A549 (cell line): ENCODE results near the gene FAM50A. TPM values are rescaled to one million over a fixed set of nuclear protein-coding genes. Genes with fewer than 3 reads are reported as not detected.
A peak's percentile ranks its signal among the peaks of the same experiment; 100 is the strongest.

ENCODE experiments used
- ATAC-seq, 2 experiments: fragments of 200-7000 bp in 1 of 2; fragments of >200 bp in 1 of 2; cut with Nextera tagmentation in 1 of 2; cut with Tn5 transposase in 1 of 2; 3 replicates each; pipeline versions ENCODE4 v1.8.0 to v1.9.1; 2018 to 2020; ENCODE audit warnings: mild to moderate bottlenecking in 1 of 2, moderate library complexity in 1 of 2
- CTCF ChIA-PET: fragments of 300-600 bp; sonication (Branson Sonifier 250); formaldehyde crosslinking; extraction: SDS; loops from one replicate; lab custom pipeline; 2021; ENCODE audit warnings: antibody characterized with exemption, inconsistent platforms; lab: Yijun Ruan, JAX
- POLR2A ChIA-PET: fragments of 350-600 bp; formaldehyde crosslinking; extraction: SDS; loops from one replicate; lab custom pipeline; 2021; ENCODE audit warnings: antibody characterized with exemption, inconsistent platforms; lab: Yijun Ruan, JAX
- DNase-seq, 2 experiments: peaks; one replicate each; pipeline versions ENCODE4 v3.0.0 to v3.0.0-alpha.2; 2011 to 2016; ENCODE audit warnings: low read depth in 1 of 2, low spot score in 1 of 2
- FAIRE-seq: peaks from 2 replicates; lab custom pipeline; 2011; peaks lifted over from hg19 to GRCh38; lab: Jason Lieb, UNC
- H3K27ac ChIP-seq, 2 experiments: fragments of >200 bp; sonication (Bioruptor Twin); formaldehyde crosslinking; 3 replicates each; pipeline ENCODE4 v1.5.1; 2016 to 2017
- H3K4me1 ChIP-seq: fragments of >200 bp; sonication (Bioruptor Twin); formaldehyde crosslinking; 3 replicates; pipeline ENCODE4 v1.6.1; 2016
- H3K4me2 ChIP-seq: fragments of >200 bp; sonication (Bioruptor Twin); formaldehyde crosslinking; 3 replicates; pipeline ENCODE4 v1.6.1; 2016
- H3K4me3 ChIP-seq: fragments of >200 bp; sonication (Bioruptor Twin); formaldehyde crosslinking; 3 replicates; pipeline ENCODE4 v1.5.1; 2016
- H3K9me3 ChIP-seq: fragments of >200 bp; sonication (Bioruptor Twin); formaldehyde crosslinking; 3 replicates; pipeline ENCODE4 v1.6.1; 2016
- ATOH8 ChIP-seq: fragments of 250-450 bp; sonication (Bioruptor Pico); IDR thresholded peaks from 2 replicates; pipeline ENCODE4 v1.5.0; 2020; ENCODE audit warnings: low read depth, mild to moderate bottlenecking, moderate library complexity
- BCL3 ChIP-seq: fragments of >200 bp; sonication (Bioruptor Twin); formaldehyde crosslinking; IDR thresholded peaks from 3 replicates; pipeline ENCODE4 v1.6.1; 2016
- CBX2 ChIP-seq: fragments of 200-600 bp; sonication (generic); IDR thresholded peaks from 2 replicates; pipeline ENCODE4 v1.6.1; 2016; ENCODE audit warnings: low read depth, mild to moderate bottlenecking, borderline replicate concordance
- EP300 ChIP-seq, 2 experiments: fragments of >200 bp; sonication (Bioruptor Twin); formaldehyde crosslinking; IDR thresholded peaks; 2 replicates in 1 of 2; 3 replicates in 1 of 2; pipeline ENCODE4 v1.6.1; 2016 to 2017
- ESRRA ChIP-seq: fragments of 150-350 bp; IDR thresholded peaks from 2 replicates; pipeline ENCODE4 v1.6.1; 2014; ENCODE audit warnings: mild to moderate bottlenecking, low read length, borderline replicate concordance
- HES2 ChIP-seq: fragments of >200 bp; sonication (Bioruptor Twin); formaldehyde crosslinking; IDR thresholded peaks from 2 replicates; pipeline ENCODE4 v1.6.1; 2016
- HOXA7 ChIP-seq: fragments of 250-450 bp; sonication (Bioruptor Pico); IDR thresholded peaks from 2 replicates; pipeline ENCODE4 v1.5.0; 2020; ENCODE audit warnings: mild to moderate bottlenecking, moderate library complexity
- MYC ChIP-seq: IDR thresholded peaks from 2 replicates; pipeline ENCODE4 v1.6.1; 2012; ENCODE audit warnings: mild to moderate bottlenecking, inconsistent platforms, low read length, improper control_type of control experiment, borderline replicate concordance
- NPAS2 ChIP-seq: fragments of 250-450 bp; sonication (Bioruptor Pico); IDR thresholded peaks from 2 replicates; pipeline ENCODE4 v1.8.0; 2022; ENCODE audit warnings: mild to moderate bottlenecking, moderate library complexity, borderline replicate concordance
- POLR2A ChIP-seq: IDR thresholded peaks from 2 replicates; pipeline ENCODE4 v1.6.1; 2012; ENCODE audit warnings: mild to moderate bottlenecking, low read length
- RAD21 ChIP-seq, 2 experiments: fragments of >200 bp in 1 of 2; sonication (Bioruptor Twin) in 1 of 2; formaldehyde crosslinking in 1 of 2; IDR thresholded peaks in 1 of 2; conservative IDR thresholded peaks in 1 of 2; 2 replicates in 1 of 2; 3 replicates in 1 of 2; pipeline ENCODE4 v1.6.1; 2012 to 2018; ENCODE audit warnings: inconsistent platforms in 1 of 2
- RARB ChIP-seq: fragments of 250-450 bp; sonication (Bioruptor Pico); IDR thresholded peaks from 2 replicates; pipeline ENCODE4 v1.8.0; 2021; ENCODE audit warnings: mild to moderate bottlenecking, moderate library complexity
- RFX5 ChIP-seq: fragments of 450-650 bp; IDR thresholded peaks from 2 replicates; pipeline ENCODE4 v1.7.1; 2014; ENCODE audit warnings: antibody characterized with exemption, mild to moderate bottlenecking, moderate library complexity
- SREBF2 ChIP-seq: fragments of 450-650 bp; IDR thresholded peaks from 2 replicates; pipeline ENCODE4 v1.6.1; 2014; ENCODE audit warnings: mild to moderate bottlenecking, moderate library complexity
- USF2 ChIP-seq: fragments of 450-650 bp; IDR thresholded peaks from 2 replicates; pipeline ENCODE4 v1.6.1; 2014; ENCODE audit warnings: antibody characterized with exemption
- ZC3H11A ChIP-seq: fragments of 450-650 bp; IDR thresholded peaks from 2 replicates; pipeline ENCODE4 v1.6.1; 2014; ENCODE audit warnings: antibody characterized with exemption, mild to moderate bottlenecking
- WGBS: methylation state at CpG from one replicate; pipeline ENCODE4 v1.1.6; 2017; ENCODE audit errors: missing lambda C conversion rate; 5-methylcytosine and 5-hydroxymethylcytosine counted together
- polyA plus RNA-seq, 4 experiments: library from polyadenylated mRNA; depleted of rRNA in 3 of 4; stranded (reverse); fragments of >200 nt; fragmentation: RNase III in 1 of 4; extraction: RNeasy Plus Mini Kit Qiagen cat#74134 plus additional on column Dnase treatment in 1 of 4; gene quantifications; 2 replicates in 3 of 4; 3 replicates in 1 of 4; pipeline ENCODE4 v1.2.3, GENCODE V29; 2011 to 2017
- TF ChIP-seq, protein P1 (sequence below): IDR thresholded peaks from 2 replicates; pipeline ENCODE4 v1.6.1; 2012; ENCODE audit warnings: low read depth, borderline replicate concordance
- TF ChIP-seq, protein P2 (sequence below): fragments of 200-600 bp; sonication (generic); IDR thresholded peaks from 2 replicates; pipeline ENCODE4 v1.6.1; 2016; ENCODE audit warnings: antibody characterized with exemption, mild to moderate bottlenecking, moderate library complexity
- TF ChIP-seq, protein P3 (sequence below): fragments of 150-350 bp; IDR thresholded peaks from 2 replicates; pipeline ENCODE4 v1.6.1; 2014; ENCODE audit warnings: low read depth, mild to moderate bottlenecking, low read length
- TF ChIP-seq, protein P4 (sequence below): IDR thresholded peaks from 2 replicates; pipeline ENCODE4 v1.6.1; 2012

The FAM50A gene
- polyA plus RNA-seq, 2 of the 4 experiments (the other 2 are of a cell fraction), result 57.8 to 123 TPM

DNA sequence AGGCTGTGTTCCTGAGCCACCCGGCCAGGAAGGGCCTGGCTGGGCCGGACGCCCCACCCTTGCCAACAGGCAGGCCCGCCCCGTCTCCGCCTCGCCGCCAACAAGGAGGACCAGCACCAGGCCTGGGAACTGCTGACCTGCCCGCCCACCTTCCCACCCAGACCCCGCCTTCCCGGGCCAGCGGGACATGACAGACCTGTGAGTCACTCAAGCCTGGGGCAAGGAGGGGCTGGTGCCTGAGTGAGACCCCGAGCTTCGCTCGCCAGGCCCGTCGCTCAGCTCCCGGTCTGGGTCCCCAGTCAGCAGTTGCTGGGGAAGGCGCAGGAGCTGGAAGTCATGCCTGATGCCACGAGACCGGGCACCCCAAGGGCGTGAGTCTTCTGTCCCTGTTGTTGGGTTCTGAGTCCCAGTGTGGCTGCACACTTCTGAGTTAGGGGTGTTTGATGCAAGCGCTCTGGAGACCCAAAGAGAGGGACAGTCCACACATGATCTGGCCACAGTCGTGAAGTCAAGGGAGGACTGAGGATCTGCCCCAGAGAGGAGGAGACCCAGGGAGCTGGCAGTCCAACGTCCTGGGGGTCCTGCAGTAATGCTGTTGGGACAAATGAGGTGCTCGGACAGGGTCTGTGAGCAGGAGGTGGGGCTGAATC lies 34.6 kb upstream of the FAM50A start, which contains the start of gene DNASE1L1 (continued):
- TF ChIP-seq CBX2, result no peak
- TF ChIP-seq BCL3, result no peak
- TF ChIP-seq, protein P1, sequence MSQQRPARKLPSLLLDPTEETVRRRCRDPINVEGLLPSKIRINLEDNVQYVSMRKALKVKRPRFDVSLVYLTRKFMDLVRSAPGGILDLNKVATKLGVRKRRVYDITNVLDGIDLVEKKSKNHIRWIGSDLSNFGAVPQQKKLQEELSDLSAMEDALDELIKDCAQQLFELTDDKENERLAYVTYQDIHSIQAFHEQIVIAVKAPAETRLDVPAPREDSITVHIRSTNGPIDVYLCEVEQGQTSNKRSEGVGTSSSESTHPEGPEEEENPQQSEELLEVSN, result no peak
- TF ChIP-seq MYC, result no peak
- peak; percentile 96 for TF ChIP-seq RFX5
- TF ChIP-seq ESRRA, result no peak
- no peak for TF ChIP-seq NPAS2 (CRISPR knock-in tag)
- TF ChIP-seq ZC3H11A, result no peak
- TF ChIP-seq HOXA7, result no peak
- TF ChIP-seq EP300 (IDR thresholded peaks at IDR 0.05), result no peak

GRCh38 chrX:154411981-154412340 lies 32.0 kb upstream of the FAM50A start:
- CTCF ChIA-PET, result interaction anchor here (1.0 to 1.1 kb wide), 2 partner anchors 23 to 39 kb away, joined by 3 read pairs; no protein-coding TSS in a partner anchor
- Histone ChIP-seq H3K9me3 (no peaks in the 10 kb centered on the region), H3K4me3 (peak overlapping the region; percentile 89)
- TF ChIP-seq USF2, result peak; percentile 55; the same call in 1 of the 2 replicates
- TF ChIP-seq, protein P2, sequence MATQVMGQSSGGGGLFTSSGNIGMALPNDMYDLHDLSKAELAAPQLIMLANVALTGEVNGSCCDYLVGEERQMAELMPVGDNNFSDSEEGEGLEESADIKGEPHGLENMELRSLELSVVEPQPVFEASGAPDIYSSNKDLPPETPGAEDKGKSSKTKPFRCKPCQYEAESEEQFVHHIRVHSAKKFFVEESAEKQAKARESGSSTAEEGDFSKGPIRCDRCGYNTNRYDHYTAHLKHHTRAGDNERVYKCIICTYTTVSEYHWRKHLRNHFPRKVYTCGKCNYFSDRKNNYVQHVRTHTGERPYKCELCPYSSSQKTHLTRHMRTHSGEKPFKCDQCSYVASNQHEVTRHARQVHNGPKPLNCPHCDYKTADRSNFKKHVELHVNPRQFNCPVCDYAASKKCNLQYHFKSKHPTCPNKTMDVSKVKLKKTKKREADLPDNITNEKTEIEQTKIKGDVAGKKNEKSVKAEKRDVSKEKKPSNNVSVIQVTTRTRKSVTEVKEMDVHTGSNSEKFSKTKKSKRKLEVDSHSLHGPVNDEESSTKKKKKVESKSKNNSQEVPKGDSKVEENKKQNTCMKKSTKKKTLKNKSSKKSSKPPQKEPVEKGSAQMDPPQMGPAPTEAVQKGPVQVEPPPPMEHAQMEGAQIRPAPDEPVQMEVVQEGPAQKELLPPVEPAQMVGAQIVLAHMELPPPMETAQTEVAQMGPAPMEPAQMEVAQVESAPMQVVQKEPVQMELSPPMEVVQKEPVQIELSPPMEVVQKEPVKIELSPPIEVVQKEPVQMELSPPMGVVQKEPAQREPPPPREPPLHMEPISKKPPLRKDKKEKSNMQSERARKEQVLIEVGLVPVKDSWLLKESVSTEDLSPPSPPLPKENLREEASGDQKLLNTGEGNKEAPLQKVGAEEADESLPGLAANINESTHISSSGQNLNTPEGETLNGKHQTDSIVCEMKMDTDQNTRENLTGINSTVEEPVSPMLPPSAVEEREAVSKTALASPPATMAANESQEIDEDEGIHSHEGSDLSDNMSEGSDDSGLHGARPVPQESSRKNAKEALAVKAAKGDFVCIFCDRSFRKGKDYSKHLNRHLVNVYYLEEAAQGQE, result no peak
- TF ChIP-seq EP300 (IDR thresholded peaks at IDR 0.05), result no peak
- TF ChIP-seq POLR2A, result peak; percentile 53
- no peak for TF ChIP-seq NPAS2 (CRISPR knock-in tag)
- TF ChIP-seq RARB (CRISPR knock-in tag), result no peak
- TF ChIP-seq, all 56 proteins: peak for 2
- WGBS, result 20% methylated on average over 3 of the region's 29 CpGs
- Histone ChIP-seq H3K4me2 (peak overlapping the region; percentile 93), H3K27ac (peak overlapping the region; percentile 96 to 100), H3K4me1 (peaks cover 28% of the 10 kb centered on the region)
- FAIRE-seq (peak; percentile 97), DNase-seq (peak; percentile 67 to 69), ATAC-seq (peak; percentile 72 to 80)
- POLR2A ChIA-PET, result interaction anchor here (0.5 to 1.2 kb wide), 5 partner anchors 13 to 393 kb away, joined by 3 to 7 read pairs (median 3); partner anchors contain the start of genes ATP6AP1 and RPL10

DNA sequence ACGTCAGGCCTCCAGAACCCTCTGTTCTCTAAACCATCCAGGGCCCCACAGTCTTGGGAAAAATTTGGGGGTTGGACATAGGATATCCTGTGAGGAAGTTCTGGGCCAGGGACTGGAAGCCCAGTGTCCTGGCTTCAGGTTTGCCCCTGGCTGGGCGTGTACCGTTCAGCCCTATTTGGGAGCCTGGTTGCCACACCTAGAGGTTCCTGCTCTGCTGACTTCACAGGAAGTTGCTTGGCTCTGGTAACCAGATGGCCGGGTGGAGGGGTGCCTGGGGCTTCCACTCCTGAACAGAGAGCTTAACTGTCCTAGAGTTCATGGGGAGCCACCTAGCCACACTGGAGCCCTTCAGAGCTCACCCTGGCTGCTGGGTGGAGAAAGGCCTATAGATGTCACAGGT lies 31.5 kb upstream of the FAM50A start:
- POLR2A ChIA-PET, result interaction anchor here (0.5 to 1.2 kb wide), 5 partner anchors 13 to 392 kb away, joined by 3 to 7 read pairs (median 3); partner anchors contain the start of genes ATP6AP1 and RPL10
- FAIRE-seq (no peak), DNase-seq (no peak), ATAC-seq (no peak)
- H3K4me1 ChIP-seq, result peaks cover 28% of the 10 kb centered on the region
- H3K9me3 ChIP-seq, result no peaks in the 10 kb centered on the region
- WGBS, result 46% methylated on average over 3 of the region's 4 CpGs
- H3K27ac ChIP-seq, result peak overlapping the region; percentile 96 to 100
- peak overlapping the region; percentile 89 for H3K4me3 ChIP-seq
- peak overlapping the region; percentile 93 for H3K4me2 ChIP-seq
- CTCF ChIA-PET, result interaction anchor here (1.0 to 1.1 kb wide), 2 partner anchors 22 to 39 kb away, joined by 3 read pairs; no protein-coding TSS in a partner anchor
- TF ChIP-seq USF2 (no peak), SREBF2 (no peak), ATOH8 (CRISPR knock-in tag) (no peak), HES2 (no peak), RAD21 (conservative IDR thresholded peaks at IDR 0.05 in 1 of 2, IDR thresholded peaks at IDR 0.05 in 1 of 2) (no peak)
- TF ChIP-seq, protein P3, sequence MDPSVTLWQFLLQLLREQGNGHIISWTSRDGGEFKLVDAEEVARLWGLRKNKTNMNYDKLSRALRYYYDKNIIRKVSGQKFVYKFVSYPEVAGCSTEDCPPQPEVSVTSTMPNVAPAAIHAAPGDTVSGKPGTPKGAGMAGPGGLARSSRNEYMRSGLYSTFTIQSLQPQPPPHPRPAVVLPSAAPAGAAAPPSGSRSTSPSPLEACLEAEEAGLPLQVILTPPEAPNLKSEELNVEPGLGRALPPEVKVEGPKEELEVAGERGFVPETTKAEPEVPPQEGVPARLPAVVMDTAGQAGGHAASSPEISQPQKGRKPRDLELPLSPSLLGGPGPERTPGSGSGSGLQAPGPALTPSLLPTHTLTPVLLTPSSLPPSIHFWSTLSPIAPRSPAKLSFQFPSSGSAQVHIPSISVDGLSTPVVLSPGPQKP, result no peak
- TF ChIP-seq, protein P4, sequence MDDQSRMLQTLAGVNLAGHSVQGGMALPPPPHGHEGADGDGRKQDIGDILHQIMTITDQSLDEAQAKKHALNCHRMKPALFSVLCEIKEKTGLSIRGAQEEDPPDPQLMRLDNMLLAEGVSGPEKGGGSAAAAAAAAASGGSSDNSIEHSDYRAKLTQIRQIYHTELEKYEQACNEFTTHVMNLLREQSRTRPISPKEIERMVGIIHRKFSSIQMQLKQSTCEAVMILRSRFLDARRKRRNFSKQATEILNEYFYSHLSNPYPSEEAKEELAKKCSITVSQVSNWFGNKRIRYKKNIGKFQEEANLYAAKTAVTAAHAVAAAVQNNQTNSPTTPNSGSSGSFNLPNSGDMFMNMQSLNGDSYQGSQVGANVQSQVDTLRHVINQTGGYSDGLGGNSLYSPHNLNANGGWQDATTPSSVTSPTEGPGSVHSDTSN, result no peak
